ENCODE data around the gene NRIP2.

DNA sequence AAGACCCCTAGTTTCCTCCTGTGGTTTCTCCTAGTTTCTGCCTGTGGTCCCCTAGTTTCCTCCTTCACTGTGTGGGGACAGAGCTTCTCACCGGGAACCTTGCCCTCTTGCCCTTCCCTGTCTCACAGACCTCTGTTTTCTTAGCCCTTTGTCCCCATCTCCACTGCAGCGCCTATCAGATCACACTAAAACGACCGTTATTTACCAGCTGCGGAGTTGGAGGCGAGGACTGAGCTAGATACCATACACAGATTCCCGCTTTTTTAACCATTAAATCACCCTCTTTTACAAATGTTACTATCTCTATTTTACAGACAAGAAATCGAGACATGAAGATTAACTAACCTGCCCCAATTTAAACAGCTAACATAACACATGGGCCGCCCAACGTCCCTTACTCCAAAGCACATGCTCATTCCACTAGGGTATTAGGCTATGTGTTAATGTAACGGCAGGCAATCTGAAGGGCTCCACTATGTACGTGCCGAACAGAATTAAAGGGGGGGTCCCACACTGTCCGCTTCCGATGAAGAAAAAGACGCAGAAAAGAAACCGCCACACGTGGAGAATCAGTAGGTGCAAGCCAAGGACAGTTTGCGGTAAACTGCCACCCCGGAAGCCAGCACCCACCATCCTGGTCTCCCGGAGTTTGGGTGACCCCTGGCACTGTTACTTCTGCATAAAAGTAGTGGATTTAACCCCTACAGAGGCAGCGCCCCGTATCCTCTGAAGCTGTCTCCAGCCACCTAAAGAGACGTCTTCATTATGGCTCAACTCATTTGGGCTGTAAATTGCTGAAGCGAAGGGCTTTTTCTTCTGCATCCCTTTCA is 41.9 kb downstream of the NRIP2 start:
- TF ChIP-seq, protein P1, sequence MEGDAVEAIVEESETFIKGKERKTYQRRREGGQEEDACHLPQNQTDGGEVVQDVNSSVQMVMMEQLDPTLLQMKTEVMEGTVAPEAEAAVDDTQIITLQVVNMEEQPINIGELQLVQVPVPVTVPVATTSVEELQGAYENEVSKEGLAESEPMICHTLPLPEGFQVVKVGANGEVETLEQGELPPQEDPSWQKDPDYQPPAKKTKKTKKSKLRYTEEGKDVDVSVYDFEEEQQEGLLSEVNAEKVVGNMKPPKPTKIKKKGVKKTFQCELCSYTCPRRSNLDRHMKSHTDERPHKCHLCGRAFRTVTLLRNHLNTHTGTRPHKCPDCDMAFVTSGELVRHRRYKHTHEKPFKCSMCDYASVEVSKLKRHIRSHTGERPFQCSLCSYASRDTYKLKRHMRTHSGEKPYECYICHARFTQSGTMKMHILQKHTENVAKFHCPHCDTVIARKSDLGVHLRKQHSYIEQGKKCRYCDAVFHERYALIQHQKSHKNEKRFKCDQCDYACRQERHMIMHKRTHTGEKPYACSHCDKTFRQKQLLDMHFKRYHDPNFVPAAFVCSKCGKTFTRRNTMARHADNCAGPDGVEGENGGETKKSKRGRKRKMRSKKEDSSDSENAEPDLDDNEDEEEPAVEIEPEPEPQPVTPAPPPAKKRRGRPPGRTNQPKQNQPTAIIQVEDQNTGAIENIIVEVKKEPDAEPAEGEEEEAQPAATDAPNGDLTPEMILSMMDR (IDR thresholded peaks at IDR 0.05; ENCODE audit: borderline replicate concordance, extremely low read depth, low read length, poor library complexity, severe bottlenecking), result no peak
- TF ChIP-seq EZH2 (IDR thresholded peaks at IDR 0.05; ENCODE audit: borderline replicate concordance, low read depth, low read length, severe bottlenecking), result no peak

Measured in DND-41 (cell line).